Endothelial cell of umbilical vein (primary cell): ENCODE data around the gene RHOG.

Experiments
- CTCF ChIP-seq, 2 donors: IDR thresholded peaks; 1 replicate in 1 of 2; 2 replicates in 1 of 2; pipeline ENCODE4 v1.5.1; 2011; ENCODE audit warnings: low read length in 2 of 2, mild to moderate bottlenecking in 2 of 2, moderate library complexity in 2 of 2, control low read depth in 1 of 2, inconsistent platforms in 1 of 2, low read depth in 1 of 2; ENCODE audit not compliant: insufficient read depth in 1 of 2; ENCODE audit errors: extremely low read depth in 1 of 2
- EZH2 ChIP-seq: IDR thresholded peaks from 2 replicates; pipeline ENCODE4 v1.6.1; 2012; ENCODE audit warnings: borderline replicate concordance, low read depth, mild to moderate bottlenecking, moderate library complexity, low read length, inconsistent platforms; ENCODE audit not compliant: severe bottlenecking
- MAX ChIP-seq: IDR thresholded peaks from 2 replicates; pipeline ENCODE4 v1.6.1; 2011; ENCODE audit not compliant: insufficient read depth, insufficient read length
- MYC ChIP-seq: IDR thresholded peaks from one replicate; pipeline ENCODE4 v1.6.1; 2011; ENCODE audit warnings: mild to moderate bottlenecking, low read depth, low read length
- POLR2AphosphoS5 ChIP-seq: IDR thresholded peaks from 2 replicates; pipeline ENCODE4 v1.6.1; 2012; ENCODE audit warnings: low read depth, mild to moderate bottlenecking, control low read depth, low read length, moderate library complexity; ENCODE audit not compliant: insufficient read depth

GRCh38 chr11:3816673-3817072, 24.1 kb downstream of the RHOG start:
- TF ChIP-seq EZH2 (no peak), CTCF (IDR thresholded peaks at IDR 0.05; ENCODE audit: extremely low read depth in 1 of 2, insufficient read depth in 1 of 2, low read depth in 1 of 2, low read length in 2 of 2) (no peak), POLR2AphosphoS5 (no peak), MYC (no peak), MAX (no peak)
